ENCODE measurements around the gene OR5AU1.

Gene OR5AU1

GRCh38 chr14:21120686-21121085 is 35.2 kb downstream of the OR5AU1 start:
- no peak for DNase-seq (ENCODE audit: low spot score)
- Histone ChIP-seq H3K4me3 (ENCODE audit: severe bottlenecking) (no peak overlapping the region), H3K36me3 (ENCODE audit: low read depth) (no peaks in the 10 kb centered on the region), H3K27ac (ENCODE audit: poor library complexity, severe bottlenecking) (no peak overlapping the region), H3K27me3 (ENCODE audit: insufficient read depth, poor library complexity, severe bottlenecking) (no peaks in the 10 kb centered on the region), H3K9me3 (ENCODE audit: severe bottlenecking) (no peaks in the 10 kb centered on the region), H3K4me1 (ENCODE audit: insufficient read depth, poor library complexity, severe bottlenecking) (no peaks in the 10 kb centered on the region)
- ATAC-seq (ENCODE audit: low read depth): no peak
- TF ChIP-seq, protein P1, sequence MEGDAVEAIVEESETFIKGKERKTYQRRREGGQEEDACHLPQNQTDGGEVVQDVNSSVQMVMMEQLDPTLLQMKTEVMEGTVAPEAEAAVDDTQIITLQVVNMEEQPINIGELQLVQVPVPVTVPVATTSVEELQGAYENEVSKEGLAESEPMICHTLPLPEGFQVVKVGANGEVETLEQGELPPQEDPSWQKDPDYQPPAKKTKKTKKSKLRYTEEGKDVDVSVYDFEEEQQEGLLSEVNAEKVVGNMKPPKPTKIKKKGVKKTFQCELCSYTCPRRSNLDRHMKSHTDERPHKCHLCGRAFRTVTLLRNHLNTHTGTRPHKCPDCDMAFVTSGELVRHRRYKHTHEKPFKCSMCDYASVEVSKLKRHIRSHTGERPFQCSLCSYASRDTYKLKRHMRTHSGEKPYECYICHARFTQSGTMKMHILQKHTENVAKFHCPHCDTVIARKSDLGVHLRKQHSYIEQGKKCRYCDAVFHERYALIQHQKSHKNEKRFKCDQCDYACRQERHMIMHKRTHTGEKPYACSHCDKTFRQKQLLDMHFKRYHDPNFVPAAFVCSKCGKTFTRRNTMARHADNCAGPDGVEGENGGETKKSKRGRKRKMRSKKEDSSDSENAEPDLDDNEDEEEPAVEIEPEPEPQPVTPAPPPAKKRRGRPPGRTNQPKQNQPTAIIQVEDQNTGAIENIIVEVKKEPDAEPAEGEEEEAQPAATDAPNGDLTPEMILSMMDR (IDR thresholded peaks at IDR 0.05; ENCODE audit: poor library complexity, severe bottlenecking): no peak

- Histone ChIP-seq H3K4me3 (ENCODE audit: severe bottlenecking) (no peak overlapping the region), H3K27ac (ENCODE audit: poor library complexity, severe bottlenecking) (no peak overlapping the region), H3K27me3 (ENCODE audit: insufficient read depth, poor library complexity, severe bottlenecking) (no peaks in the 10 kb centered on the region), H3K9me3 (ENCODE audit: severe bottlenecking) (no peaks in the 10 kb centered on the region), H3K36me3 (ENCODE audit: low read depth) (no peaks in the 10 kb centered on the region), H3K4me1 (ENCODE audit: insufficient read depth, poor library complexity, severe bottlenecking) (no peaks in the 10 kb centered on the region)
- DNase-seq (ENCODE audit: low spot score): no peak
- ATAC-seq (ENCODE audit: low read depth): no peak
- TF ChIP-seq, protein P1 (IDR thresholded peaks at IDR 0.05; ENCODE audit: poor library complexity, severe bottlenecking): no peak
These were observed 36.9 kb downstream of the OR5AU1 start for GRCh38 chr14:21118933-21119332.

GRCh38 chr14:21113369-21113768 is 42.5 kb downstream of the OR5AU1 start:
- Histone ChIP-seq H3K27ac (ENCODE audit: poor library complexity, severe bottlenecking) (no peak overlapping the region), H3K4me3 (ENCODE audit: severe bottlenecking) (no peak overlapping the region), H3K36me3 (ENCODE audit: low read depth) (no peaks in the 10 kb centered on the region), H3K9me3 (ENCODE audit: severe bottlenecking) (no peaks in the 10 kb centered on the region), H3K27me3 (ENCODE audit: insufficient read depth, poor library complexity, severe bottlenecking) (no peaks in the 10 kb centered on the region), H3K4me1 (ENCODE audit: insufficient read depth, poor library complexity, severe bottlenecking) (no peaks in the 10 kb centered on the region)
- DNase-seq (ENCODE audit: low spot score) (no peak), ATAC-seq (ENCODE audit: low read depth) (no peak)
- TF ChIP-seq, protein P1 (IDR thresholded peaks at IDR 0.05; ENCODE audit: poor library complexity, severe bottlenecking): no peak

- no peak overlapping the region for H3K4me3 ChIP-seq (ENCODE audit: severe bottlenecking)
- TF ChIP-seq, protein P1 (IDR thresholded peaks at IDR 0.05; ENCODE audit: poor library complexity, severe bottlenecking): no peak
- no peaks in the 10 kb centered on the region for H3K27me3 ChIP-seq (ENCODE audit: insufficient read depth, poor library complexity, severe bottlenecking)
- no peak overlapping the region for H3K27ac ChIP-seq (ENCODE audit: poor library complexity, severe bottlenecking)
- no peak for ATAC-seq (ENCODE audit: low read depth)
- no peak for DNase-seq (ENCODE audit: low spot score)
- H3K9me3 ChIP-seq (ENCODE audit: severe bottlenecking): no peaks in the 10 kb centered on the region
- H3K36me3 ChIP-seq (ENCODE audit: low read depth): no peaks in the 10 kb centered on the region
- peaks cover 7% of the 10 kb centered on the region for H3K4me1 ChIP-seq (ENCODE audit: insufficient read depth, poor library complexity, severe bottlenecking)
These were observed 43.6 kb downstream of the OR5AU1 start for GRCh38 chr14:21112255-21112654.

GRCh38 chr14:21109377-21110138 is 46.3 kb downstream of the OR5AU1 start:
- Histone ChIP-seq H3K27me3 (ENCODE audit: insufficient read depth, poor library complexity, severe bottlenecking) (no peaks in the 10 kb centered on the region), H3K9me3 (ENCODE audit: severe bottlenecking) (no peaks in the 10 kb centered on the region), H3K4me1 (ENCODE audit: insufficient read depth, poor library complexity, severe bottlenecking) (peaks cover 22% of the 10 kb centered on the region), H3K4me3 (ENCODE audit: severe bottlenecking) (no peak overlapping the region), H3K36me3 (ENCODE audit: low read depth) (no peaks in the 10 kb centered on the region), H3K27ac (ENCODE audit: poor library complexity, severe bottlenecking) (no peak overlapping the region)
- ATAC-seq (ENCODE audit: low read depth): no peak
- DNase-seq (ENCODE audit: low spot score): no peak
- TF ChIP-seq, protein P1 (IDR thresholded peaks at IDR 0.05; ENCODE audit: poor library complexity, severe bottlenecking): no peak

Data from RWPE2 (cell line).